Colon (tissue), 2 donors: ENCODE data around the gene SKAP1.
A peak's percentile ranks its signal among the peaks of the same experiment; 100 is the strongest.
"Not testable (repeated sequence)": the region's sequence is repeated elsewhere in the genome, so short reads cannot be mapped to it uniquely, and the experiment has no call there.

Experiments used
- FAIRE-seq: peaks from 2 replicates; lab custom pipeline; 2012; peaks lifted over from hg19 to GRCh38; lab: Jason Lieb, UNC
- donor health status: control.
- donor health status: control.

The SKAP1 gene

DNA sequence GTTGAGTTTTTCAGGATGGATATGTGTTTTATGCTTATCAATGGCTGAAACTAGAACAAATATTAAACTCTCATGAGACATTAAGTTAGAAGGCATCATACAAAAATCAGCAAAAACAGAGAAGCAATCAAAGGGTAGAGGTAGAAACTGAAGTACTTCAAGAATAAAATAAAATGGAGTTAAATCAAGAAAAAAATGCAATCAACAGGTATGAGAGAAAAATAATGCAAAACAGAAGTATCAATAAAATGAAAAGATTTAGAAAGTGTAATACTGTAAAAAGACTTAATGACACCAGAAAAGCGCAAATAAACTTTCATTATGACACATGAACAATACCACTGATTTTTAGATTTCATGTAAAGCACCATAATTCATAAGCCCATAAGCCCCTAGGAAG lies 112.3 kb downstream of the SKAP1 start:
- FAIRE-seq = no peak

DNA sequence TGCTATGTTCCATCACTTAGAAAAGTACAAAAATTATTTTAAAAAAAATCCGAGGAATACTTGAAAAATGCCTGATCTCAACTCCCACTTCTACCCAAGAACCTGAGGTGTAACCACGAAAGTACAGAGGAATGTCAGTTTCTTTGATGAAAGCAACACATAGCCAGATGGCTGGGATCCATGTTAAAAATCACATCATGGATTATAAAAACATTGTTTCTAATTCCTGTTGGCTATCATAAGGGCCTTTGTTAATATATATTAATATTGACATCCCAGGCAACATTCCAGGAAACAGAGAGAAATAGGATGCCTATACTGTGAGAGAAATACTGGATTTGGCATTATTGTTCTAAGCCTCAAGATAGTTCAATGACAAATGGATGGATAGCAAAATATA lies 115.3 kb downstream of the SKAP1 start:
- FAIRE-seq = no peak

DNA sequence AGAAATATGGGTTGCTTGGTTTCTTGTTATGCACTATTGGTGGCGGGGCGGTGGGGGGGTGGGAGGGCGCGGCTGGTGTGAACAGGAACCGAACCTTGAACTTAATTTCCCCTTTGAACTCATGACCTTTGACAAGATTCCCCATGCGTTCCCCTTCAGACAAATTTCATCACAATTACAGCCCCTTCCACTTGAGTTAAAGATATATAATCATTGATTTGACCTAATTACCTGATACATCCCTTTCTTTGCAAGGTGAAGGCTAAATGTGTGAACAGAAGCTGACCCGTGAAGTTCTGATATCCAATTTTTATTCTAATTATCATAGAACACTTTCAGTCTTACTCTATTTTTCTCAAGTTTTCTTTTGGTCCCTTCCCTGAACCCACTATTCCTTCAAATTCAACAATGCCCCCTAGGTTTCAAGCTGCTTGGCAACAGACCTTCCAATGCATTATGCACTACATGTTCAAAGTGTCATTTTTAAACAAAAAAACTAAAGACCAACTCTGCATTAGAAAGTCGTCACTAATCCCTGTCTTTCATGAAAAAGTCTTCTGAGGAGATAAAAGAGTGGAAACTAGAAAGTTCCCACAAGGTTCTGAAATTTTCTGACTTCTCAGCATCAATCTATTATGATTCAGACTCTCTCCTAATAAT lies 116.8 kb downstream of the SKAP1 start:
- FAIRE-seq = no peak

DNA sequence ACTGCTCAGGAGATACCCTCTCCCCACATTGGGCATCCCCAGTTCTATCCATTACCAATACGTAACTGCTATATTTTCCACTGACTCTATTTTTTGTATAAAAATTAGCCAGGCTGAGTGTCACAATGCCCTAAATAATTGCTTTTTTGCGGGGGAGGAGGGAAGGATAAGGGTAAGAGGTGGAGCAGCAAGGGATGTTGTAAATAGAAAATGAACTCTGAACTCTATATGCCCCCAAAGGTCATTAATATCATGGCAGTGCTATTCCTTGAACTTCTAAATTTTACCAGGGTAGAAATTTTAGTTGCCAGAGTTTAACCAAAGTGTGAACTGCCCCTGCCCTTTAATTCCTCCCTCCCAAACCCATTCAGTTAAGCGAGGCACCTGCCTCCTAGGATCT lies 118.7 kb downstream of the SKAP1 start:
- FAIRE-seq = no peak

DNA sequence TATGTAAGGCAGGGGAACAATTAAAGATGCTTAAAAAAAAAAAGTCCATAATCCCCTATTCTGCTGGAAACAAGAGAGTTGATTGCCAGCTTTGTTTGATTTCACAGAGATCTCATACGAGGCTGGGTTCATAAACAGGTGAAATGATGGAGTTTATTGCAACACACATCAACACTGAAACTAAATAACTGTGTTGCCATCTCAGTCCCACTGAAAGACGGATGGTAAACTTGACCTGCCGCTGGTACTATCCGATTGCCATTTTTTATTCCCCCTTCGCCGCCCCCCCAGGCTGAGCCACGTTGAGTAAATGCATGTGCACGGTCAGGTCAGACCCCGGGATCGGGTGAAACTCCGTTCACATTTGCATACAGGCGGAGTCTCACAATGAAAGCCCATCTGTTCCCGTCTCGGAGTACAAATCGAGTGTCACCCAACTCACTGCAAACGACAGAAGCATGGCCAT lies 119.2 kb downstream of the SKAP1 start:
- no peak for FAIRE-seq

DNA sequence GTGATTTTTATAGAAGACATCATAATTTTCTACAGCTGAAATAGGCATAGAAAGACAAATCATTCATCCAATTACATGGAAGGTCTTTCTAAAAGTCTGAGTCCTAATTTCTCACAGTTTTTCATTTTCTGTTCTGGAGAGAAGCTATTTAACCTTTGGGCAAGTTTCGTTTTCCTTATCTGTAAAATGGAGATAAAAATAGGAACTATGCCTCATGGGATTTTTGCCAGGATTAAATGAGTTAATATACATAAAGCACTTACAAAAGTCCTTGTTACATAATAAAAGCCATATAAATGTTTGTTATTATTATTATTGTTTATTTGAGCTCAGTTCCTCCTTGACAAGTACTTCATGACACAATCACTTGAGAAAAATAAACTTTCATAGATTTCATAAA lies 121.4 kb downstream of the SKAP1 start:
- no peak for FAIRE-seq

DNA sequence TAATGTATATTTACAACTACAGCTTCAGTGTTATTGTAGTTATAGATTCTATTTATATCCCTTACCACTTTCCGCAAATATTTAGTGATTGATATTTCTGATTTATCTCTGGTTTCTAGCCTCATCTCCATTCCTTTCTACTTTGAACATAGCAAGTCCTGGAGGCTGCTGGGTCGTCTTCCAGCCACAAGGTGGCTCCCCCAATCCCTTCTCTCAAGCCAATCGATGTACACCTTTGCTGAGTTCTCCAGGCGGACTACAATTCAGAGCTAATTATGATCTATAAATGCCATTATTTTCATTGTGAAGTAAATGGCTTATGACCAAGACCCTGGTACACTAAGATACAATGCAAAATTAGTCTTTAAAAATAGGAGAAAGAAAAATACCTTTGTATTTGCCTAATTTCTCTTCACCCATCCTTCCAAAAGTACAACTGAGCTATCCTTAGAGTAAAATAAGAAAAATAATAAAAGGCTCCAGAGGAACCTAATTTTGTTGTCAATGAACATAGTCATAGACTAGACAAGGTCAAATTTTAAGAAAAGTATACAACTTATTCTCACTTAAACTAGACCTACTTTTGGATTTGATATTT lies 122.1 kb downstream of the SKAP1 start:
- FAIRE-seq = no peak

DNA sequence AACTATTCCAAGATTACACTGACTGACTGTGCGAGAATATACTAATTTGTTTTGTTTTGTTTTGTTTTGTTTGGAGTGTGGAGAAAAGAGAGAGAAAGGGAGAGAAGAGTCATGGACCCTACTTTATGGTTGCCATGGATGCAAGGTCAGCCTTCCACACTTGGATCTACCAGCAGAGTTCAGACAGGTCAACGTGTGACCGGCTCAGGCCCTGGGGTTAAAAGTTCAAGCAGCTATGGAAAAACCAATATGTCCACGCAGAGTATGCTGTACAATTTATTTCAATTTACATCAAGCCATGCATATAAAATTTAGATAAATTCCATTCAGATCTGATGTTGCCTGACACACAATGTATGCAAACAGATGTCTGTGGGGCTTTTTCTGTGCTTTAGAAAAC lies 122.8 kb downstream of the SKAP1 start:
- no peak for FAIRE-seq

DNA sequence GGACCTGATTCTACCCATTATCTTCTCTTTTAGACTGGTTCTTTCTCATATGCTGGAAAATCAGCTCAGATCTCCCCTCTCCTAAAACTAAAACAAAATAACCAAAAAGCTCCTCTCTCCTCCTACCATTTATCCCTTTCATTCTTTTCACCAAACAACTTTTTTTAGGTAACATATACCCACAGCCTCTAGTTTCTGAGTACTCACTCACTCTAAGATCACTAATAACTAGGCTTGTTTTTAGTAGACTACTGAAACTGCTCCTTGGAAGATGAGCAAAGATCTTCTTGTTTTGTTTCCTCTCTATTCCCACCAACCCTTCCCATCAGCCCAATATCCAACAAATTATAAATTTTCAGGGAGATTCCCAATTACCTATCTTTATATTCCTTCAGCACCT lies 129.0 kb downstream of the SKAP1 start:
- no peak for FAIRE-seq

DNA sequence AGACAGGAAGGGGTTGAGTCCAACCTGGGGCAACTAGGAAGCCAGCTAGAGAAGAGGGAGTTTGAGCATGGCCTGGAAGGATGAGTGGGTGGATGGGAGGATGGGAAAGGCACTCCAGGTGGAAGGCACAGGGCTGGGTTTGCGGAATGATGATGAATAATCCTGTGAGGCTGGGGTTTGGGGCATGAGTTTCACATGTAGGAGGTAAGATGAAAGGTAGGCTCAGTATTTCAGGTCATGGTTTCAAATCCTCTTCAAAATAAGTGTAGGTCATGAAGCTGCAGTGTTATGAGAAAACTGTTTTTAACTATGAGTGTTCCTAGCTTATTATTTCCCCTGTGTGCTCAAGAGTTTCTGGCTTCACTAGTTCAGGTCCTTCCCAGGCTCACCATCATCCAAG lies 130.3 kb downstream of the SKAP1 start:
- FAIRE-seq = no peak

DNA sequence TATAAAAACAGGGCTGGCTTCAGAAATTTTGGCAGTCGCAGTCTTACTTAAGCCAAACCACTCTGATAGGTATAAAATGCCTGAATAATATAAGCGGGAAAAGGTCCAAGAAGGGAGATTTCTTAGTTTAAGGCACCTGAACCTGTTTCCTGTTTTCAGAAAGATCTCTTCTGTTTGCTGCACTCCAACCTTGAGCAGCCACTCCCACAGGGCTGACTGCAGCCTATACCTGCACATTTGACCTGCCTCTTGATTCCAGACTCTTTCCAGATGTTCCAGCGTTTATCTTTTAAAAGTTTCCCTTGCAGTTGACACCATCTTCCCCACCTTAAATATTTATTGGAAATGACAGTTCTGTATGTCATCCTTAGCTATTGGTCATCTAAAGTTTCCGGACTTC lies 132.2 kb downstream of the SKAP1 start:
- FAIRE-seq = no peak

DNA sequence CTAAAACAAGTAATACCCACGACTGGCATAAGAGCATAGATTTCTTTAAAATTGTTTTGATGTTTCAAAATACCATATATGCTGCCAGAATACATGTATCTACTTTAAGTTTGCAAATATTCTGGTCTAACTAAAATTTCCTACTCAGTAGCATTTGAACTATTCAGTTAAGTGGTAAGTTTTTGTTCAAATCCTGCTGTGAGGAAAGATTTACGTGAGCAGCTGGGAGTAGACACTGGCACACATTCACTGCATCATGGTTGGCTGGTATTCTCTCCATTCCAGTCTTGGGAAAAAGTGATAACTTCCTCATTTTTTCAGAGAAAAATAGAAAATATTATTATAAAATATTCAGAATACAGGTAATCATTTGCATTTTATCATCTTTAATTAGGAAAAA lies 133.6 kb downstream of the SKAP1 start:
- no peak for FAIRE-seq

DNA sequence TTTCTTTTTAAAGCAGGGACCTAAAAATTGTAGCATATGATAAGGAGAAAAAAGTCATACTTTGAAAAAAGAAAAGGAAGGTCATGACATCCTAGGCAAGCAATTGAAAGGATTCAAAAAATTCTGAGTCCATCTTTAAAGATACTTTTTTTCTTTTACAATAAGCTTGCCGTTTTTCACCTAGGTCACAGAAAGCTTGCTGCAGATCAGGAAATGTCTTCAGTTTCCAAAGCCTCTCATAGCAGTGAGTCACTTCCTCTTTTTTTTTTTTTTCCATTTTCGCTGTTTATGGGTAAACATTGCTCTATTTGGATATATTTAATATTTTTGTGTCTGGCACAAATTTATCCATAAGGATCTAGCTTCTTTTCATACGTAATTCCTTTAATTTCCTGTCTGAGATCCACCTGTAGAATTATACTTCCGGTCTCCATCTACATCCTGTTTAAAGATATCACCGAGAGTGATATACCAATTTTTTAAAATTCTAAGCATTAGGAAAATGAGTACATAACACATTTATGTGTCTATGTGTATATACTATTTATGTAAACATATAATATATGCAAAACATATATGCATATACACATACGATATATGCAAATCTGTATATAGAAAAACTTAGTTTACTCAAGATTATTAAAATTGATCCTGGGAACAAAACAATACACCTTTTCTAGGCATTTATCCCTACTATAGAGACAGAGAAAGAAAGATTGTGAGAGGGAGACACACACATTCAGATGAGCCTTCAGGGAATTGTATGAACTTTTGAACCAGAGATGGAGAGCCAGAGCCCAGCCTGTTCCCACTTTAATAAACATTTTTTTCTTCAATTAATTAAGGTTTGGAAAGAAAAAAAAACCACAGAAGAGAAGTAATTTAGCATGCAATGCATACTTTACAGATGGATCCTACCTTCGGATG lies 134.4 kb downstream of the SKAP1 start:
- peak; percentile 60 for FAIRE-seq

DNA sequence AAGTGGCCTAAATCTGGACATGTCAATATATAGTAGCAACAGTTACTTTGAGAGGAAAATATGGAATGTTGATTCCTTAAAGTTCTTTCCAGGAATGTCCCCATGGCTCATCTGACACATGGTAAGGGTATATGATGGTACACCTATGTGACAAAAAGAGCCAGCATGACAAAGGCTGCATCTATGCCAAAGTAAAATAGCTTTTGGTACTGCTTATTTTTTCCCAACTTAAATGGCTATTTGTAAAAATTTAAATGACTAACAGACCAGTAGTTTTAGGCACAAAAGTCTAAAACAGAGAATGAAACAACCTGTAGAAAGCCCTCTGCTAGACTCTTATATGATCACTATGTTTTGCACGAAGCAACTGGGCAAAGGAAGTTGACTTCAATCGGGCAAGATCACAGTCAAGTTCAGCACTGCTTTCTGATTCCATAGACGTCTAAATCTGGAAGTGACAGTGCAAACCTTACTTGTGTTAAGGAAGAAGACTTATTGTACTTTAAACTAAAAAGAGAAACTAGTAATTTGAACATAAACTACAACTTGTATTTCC lies 135.1 kb downstream of the SKAP1 start:
- FAIRE-seq = no peak

DNA sequence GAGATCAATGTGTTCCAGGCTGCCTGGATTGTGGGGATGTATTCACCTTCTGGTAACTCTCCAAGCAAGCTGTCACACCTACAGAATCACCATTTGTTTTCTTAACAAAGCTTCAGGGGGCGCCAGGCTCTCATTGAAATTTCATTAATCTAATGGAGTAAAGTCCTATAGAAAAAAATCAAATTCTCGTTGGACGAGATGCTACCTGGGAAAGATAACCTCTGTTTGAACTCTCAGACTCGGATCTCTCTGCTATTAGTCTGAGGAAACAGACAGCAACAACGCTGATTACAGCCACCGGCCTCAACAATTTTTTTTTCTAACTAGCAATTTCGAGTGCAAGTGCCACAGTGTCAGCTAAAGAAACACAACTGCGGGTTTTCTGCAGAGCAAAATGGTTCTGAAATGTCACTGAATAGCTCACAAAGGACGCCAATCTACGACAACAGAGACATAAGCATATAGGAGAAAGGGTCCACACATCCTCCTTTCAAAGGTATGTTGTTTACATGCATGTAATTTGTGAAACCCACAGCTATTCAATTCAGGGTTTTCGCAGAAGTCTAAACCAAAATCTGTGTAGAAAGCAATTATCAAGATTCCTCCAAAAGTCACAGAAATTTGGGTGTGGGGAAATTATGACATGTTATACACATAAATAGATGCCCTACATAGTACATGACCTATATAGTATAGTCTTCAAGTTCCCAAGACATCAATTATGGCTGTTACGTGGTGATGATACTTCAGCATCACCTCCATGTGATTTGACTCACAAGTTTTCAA lies 135.8 kb downstream of the SKAP1 start:
- FAIRE-seq = peak; percentile 28

DNA sequence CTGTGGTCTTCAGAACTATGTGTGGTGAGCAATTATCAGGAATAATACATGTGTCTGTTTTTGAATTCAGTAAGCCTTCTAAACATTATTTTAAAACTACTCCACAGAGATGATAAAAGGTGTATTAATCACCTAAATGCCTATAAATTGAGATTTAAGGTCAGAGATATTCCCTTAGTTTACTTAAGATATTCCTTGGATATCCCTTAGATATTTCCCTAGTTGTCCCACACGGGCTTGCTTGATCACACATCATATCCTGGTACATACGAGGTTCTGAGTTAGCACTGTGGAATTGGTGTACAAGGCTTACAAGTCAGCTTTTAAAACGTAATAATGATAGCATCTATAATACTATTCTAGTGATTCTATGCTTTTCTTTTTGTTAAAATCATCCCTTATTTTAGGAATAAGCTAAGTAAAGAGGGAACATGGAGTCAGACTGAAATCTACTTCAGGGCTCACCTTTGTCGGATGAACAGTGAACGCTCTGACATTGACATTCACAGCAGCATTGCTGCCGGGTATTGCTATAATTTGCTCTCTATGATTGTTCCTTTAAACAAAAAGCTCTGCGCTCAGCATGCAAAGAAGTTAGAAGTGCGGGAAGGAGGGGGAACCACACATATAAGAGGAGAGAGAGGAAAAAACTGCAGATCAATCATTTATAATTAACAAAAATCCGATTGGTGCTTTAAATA lies 136.5 kb downstream of the SKAP1 start:
- FAIRE-seq = no peak

DNA sequence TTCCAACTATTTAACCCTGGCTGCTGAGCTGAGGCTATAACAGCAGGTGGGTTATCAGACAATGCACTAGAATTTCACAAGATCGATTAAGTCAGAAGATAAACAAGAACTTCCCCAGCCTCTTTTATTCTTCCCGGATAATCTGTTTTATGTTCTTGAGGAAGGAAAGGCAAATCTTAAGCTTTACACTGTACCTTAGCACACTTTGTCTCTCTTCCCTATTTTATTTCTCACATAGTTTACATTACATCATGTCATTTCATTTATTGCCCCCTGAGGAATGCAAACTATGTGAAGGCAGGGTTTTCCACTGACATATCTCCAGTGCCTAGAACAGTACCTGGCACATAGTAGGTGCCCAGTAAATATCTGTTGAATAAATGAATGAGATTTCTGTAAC lies 139.6 kb downstream of the SKAP1 start:
- FAIRE-seq = no peak

DNA sequence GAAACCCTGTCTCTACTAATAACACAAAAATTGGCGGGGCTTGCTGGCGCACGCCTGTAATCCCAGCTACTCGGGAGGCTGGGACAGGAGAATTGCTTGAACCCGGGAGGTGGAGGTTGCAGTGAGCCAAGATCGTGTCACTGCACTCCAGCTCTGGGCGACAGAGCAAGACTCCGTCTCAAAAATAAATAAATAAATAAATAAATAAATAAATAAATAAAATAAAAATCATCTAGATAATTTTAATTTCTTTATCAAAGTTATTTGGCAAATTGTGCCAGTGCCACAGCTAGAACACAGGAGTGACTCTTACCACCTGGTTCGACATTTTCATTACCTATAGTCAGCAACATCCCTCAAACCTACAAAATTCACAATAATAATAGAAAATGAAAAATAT lies 143.1 kb downstream of the SKAP1 start:
- FAIRE-seq = not testable (repeated sequence)

DNA sequence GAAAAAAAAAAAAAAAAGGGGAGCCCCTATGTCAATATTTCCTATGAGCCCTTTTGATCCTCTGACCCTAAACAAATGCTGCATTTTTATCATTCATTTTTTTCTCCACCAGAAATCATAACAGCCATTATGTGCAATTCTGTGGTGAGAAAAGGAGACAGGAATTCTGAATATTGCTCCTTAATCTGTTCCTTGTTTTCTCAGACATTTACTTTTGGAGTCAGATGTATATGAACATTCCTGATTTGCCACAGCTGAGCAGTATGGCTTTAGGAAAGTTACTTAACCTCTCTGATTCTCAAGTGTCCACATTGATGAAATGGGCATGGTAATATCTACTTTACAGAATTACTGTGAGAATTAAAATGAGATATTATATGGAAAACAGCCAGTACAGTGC lies 144.4 kb downstream of the SKAP1 start:
- no peak for FAIRE-seq

DNA sequence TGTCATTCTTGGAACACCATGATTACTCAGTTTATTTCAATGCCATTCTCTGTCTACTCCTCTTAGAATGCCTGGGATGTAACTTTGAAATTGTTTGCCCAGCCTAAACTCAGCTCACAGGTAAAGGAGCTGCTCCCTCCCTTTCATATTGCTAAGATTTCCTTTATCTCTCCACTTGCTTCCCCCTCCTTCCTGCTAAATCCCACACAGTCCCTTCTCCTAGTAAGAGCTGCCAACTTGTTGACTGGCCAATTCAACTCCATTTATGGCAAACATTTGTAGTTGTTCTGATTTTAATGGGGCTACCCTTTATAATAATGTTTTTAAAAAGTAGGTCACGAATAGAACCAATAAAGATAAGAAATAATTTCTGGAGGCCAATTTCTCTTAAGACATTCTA lies 146.1 kb downstream of the SKAP1 start:
- FAIRE-seq = no peak

DNA sequence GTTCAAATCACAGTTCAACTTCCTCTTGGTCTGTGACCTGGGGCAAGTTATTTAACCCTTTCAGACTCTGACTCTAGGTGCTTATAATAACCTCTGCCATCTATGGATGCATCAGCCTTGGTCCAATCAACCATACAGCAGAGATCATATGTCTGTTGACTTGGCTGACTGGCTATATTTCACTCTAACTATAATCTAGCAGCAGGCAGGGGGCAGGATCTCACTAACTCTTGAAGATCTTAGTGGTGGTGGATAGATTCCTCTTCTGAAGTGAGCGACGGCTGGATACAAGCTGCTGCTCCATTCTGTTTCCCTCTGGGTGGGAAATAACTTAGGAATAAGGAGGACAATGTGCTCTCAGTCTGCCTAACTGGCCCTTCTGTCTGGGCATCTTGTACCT lies 146.6 kb downstream of the SKAP1 start:
- FAIRE-seq = no peak
